GM12892 (cell line): ENCODE data around the gene PBX1.

Experiments used
- POLR2A ChIP-seq: IDR thresholded peaks from 2 replicates; pipeline ENCODE4 v1.6.1; 2011; ENCODE audit warnings: low read depth, low read length, control low read depth
- POLR2AphosphoS5 ChIP-seq: IDR thresholded peaks from 2 replicates; pipeline ENCODE4 v1.6.1; 2011; ENCODE audit warnings: low read depth, low read length, control low read depth
- TAF1 ChIP-seq: IDR thresholded peaks from 2 replicates; pipeline ENCODE4 v1.6.1; 2011; ENCODE audit warnings: low read depth, mild to moderate bottlenecking, control low read depth, low read length, borderline replicate concordance

DNA sequence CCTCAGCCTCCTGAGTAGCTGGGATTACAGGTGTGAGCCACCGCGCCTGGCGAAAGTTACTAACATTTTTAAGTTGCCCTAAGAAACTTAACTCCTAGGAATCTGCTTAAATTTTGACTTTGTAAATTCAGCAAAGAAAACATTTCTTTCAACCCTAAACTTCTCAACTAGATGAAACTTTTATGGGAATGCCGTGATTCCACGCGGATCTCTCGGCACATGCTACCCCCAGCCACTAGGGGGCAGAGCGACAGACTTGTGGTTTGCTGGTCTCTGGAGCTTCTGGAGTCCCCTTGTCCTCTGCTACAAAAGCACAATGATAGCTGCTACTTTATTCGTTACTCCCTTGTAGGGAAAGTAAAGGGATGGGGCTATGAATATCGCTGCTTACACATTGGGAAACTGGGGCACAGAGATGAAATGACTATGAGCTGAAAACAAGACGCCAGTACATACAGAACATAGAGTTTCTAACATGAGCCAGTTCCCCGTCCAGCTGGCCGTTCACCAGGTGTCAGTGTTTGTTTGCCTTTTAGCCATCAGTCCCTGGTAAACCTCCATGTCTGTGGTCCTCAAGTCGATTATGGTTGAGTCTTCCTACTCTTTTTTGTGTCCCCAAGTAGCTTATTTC lies 114.7 kb downstream of the PBX1 start:
- TF ChIP-seq POLR2A: no peak
- TF ChIP-seq TAF1: no peak
- TF ChIP-seq POLR2AphosphoS5: no peak
